Fibroblast of mammary gland (primary cell): ENCODE results near the gene CERK.
A peak's percentile ranks its signal among the peaks of the same experiment; 100 is the strongest.

Source experiments
- DNase-seq: peaks from one replicate; pipeline ENCODE4 v3.0.0-alpha.2; 2010; ENCODE audit warnings: low read depth
- H3K4me3 ChIP-seq: 2 replicates; pipeline ENCODE4 v1.5.1; 2011; ENCODE audit warnings: low read depth, mild to moderate bottlenecking, low read length, moderate library complexity; ENCODE audit not compliant: control insufficient read depth
- CTCF ChIP-seq: conservative IDR thresholded peaks from 2 replicates; pipeline ENCODE4 v1.5.1; 2011; ENCODE audit warnings: low read depth, low read length, inconsistent platforms; ENCODE audit not compliant: control insufficient read depth, insufficient read depth

Gene CERK

DNA sequence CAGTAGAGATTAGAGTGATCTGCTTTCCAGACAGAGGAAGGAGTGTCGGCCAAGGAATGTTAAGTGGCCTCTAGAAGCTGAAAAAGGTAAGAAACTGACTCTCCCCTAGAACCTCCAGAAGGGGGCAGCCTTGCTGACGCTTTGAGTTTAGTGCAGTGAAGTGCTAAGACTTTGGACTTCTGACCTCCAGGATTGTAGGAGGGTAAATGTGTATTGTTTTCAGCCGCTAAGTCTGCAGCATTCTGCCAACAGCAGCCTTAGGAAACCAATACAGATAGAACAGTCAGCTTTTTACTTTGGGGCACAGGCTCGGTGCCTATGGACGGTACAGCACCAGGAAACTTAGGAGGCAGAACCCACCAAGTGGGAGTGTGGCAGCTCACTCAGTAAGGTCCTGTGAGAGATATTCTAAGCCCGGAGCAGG is 20.8 kb upstream of the CERK start:
- DNase-seq = peak; percentile 72
- TF ChIP-seq CTCF = peak; percentile 90
- no peak overlapping the region for H3K4me3 ChIP-seq

DNA sequence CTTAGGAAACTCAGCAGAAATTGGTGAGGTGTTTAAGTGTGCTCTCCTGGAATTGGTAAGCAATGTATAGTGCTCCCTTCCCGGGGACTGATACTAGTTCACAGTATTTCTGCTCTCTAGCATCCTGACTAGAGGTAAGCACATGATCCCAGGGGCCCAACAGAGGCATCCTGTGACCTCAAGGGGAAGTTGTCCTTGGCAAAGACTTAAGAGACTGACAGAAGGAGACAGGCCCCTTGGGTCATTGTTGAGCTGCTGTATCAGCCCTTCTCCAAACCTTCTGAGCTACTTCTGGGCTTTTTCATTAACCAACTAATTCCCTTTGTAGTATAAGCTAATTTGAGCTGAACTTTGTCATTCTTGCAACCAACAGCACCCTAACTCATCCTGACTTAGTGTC is 20.1 kb upstream of the CERK start:
- H3K4me3 ChIP-seq = no peak overlapping the region
- no peak for DNase-seq
- TF ChIP-seq CTCF = no peak

DNA sequence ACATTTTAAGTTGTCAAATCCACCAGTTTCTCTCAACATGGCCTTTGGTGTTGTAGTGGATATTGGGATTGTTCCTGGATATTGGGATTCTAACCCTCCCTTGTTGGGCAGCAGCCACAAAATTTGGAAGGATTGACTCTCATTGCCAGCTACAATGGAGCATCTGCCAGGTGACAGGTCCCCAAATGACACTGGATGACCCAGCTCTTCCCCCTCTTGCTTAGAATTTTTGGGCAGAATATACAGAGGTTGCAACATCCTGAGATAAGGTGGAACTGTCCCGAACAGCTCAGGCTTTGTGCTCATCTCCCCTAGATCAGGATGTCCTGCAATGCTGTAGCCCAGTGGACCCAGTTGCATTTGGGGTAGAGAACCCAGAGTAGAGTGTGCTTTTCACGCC is 19.1 kb upstream of the CERK start:
- no peak for TF ChIP-seq CTCF
- no peak overlapping the region for H3K4me3 ChIP-seq
- DNase-seq = no peak

- no peak for TF ChIP-seq CTCF
- no peak for DNase-seq
- H3K4me3 ChIP-seq = no peak overlapping the region
These were observed 18.0 kb upstream of the CERK start for GRCh38 chr22:46756097-46756496.

DNA sequence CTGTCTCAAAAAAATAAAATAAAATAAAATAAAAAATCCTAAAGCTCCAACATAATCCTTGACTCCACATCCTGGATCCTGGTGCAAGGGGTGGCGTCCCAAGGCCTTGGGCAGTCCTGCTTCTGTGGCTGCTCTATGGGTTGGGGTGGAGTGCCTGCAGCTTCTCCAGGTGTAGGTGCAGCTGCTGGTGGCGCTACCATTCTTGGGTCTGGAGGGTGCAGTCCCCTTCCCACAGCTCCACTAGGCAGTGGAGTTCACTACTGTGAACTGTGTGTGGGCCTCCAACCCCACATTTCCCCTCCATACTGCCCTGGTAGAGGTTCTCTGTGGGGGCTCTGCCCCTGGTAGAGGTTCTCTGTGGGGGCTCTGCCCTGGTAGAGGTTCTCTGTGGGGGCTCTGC is 17.5 kb upstream of the CERK start:
- no peak overlapping the region for H3K4me3 ChIP-seq
- TF ChIP-seq CTCF = no peak
- no peak for DNase-seq

GRCh38 chr22:46754826-46755225 is 16.8 kb upstream of the CERK start:
- H3K4me3 ChIP-seq = no peak overlapping the region
- TF ChIP-seq CTCF = no peak

GRCh38 chr22:46754110-46754799 is 16.2 kb upstream of the CERK start:
- TF ChIP-seq CTCF = no peak

More at GRCh38 chr22:46754826-46755225, 16.8 kb upstream of the CERK start:
- DNase-seq = no peak

More at GRCh38 chr22:46754110-46754799, 16.2 kb upstream of the CERK start:
- DNase-seq = peak; percentile 98
- H3K4me3 ChIP-seq = no peak overlapping the region
